CD8-positive, alpha-beta memory T cell (primary cell): Measurements from ENCODE around the gene SMARCC1. TPM values are rescaled to one million over a fixed set of nuclear protein-coding genes. Genes with fewer than 3 reads are reported as not detected.
A peak's percentile ranks its signal among the peaks of the same experiment; 100 is the strongest.

Experiments
- CTCF ChIA-PET: fragments of 350-600 bp; sonication (Branson Sonifier 250); formaldehyde crosslinking; loops from one replicate; lab custom pipeline; 2021; ENCODE audit warnings: antibody characterized with exemption; lab: Charles Lee
- POLR2A ChIA-PET: fragments of 350-600 bp; sonication (Branson Sonifier 250); formaldehyde crosslinking; loops from one replicate; lab custom pipeline; 2021; ENCODE audit warnings: antibody characterized with exemption; lab: Charles Lee
- DNase-seq, 5 donors: peaks; one replicate each; pipeline versions ENCODE4 v3.0.0 to v3.0.0-alpha.2; 2020 to 2022; ENCODE audit warnings: mixed read lengths in 1 of 5
- H3K27ac ChIP-seq: one replicate; pipeline ENCODE4 v1.7.0; 2013; ENCODE audit warnings: low read depth, mild to moderate bottlenecking, low read length, moderate library complexity
- H3K27me3 ChIP-seq: 2 replicates; pipeline ENCODE4 v1.7.0; 2013; ENCODE audit warnings: low read length, mild to moderate bottlenecking; ENCODE audit not compliant: insufficient read depth, poor library complexity, severe bottlenecking
- H3K36me3 ChIP-seq: 2 replicates; pipeline ENCODE4 v1.7.0; 2013; ENCODE audit warnings: mild to moderate bottlenecking, low read length, moderate library complexity; ENCODE audit not compliant: insufficient read depth
- H3K4me1 ChIP-seq: 2 replicates; pipeline ENCODE4 v1.7.0; 2013; ENCODE audit warnings: mild to moderate bottlenecking, low read length, moderate library complexity; ENCODE audit not compliant: insufficient read depth
- H3K4me3 ChIP-seq: 2 replicates; pipeline ENCODE4 v1.7.0; 2013; ENCODE audit warnings: mild to moderate bottlenecking, low read length
- H3K9me3 ChIP-seq: 2 replicates; pipeline ENCODE4 v1.7.0; 2013; ENCODE audit warnings: mild to moderate bottlenecking, low read length
- H3K27ac Mint-ChIP-seq, 8 donors: one replicate each; pipeline ENCODE4 v1.8.0; 2020 to 2021; ENCODE audit warnings: mixed read lengths in 8 of 8, mild to moderate bottlenecking in 6 of 8, inconsistent platforms in 3 of 8, moderate library complexity in 3 of 8
- H3K27me3 Mint-ChIP-seq, 2 donors: one replicate each; pipeline ENCODE4 v1.8.0; 2020 to 2021; ENCODE audit warnings: mixed read lengths in 2 of 2, mild to moderate bottlenecking in 1 of 2, moderate library complexity in 1 of 2
- H3K36me3 Mint-ChIP-seq, 3 donors: one replicate each; pipeline ENCODE4 v1.8.0; 2020 to 2021; ENCODE audit warnings: mixed read lengths in 3 of 3, inconsistent platforms in 1 of 3, mild to moderate bottlenecking in 1 of 3
- H3K4me1 Mint-ChIP-seq, 3 donors: one replicate each; pipeline ENCODE4 v1.8.0; 2020 to 2021; ENCODE audit warnings: mixed read lengths in 3 of 3, inconsistent platforms in 1 of 3, mild to moderate bottlenecking in 1 of 3
- H3K4me3 Mint-ChIP-seq, 7 donors: one replicate each; pipeline ENCODE4 v1.8.0; 2020 to 2021; ENCODE audit warnings: mixed read lengths in 7 of 7, mild to moderate bottlenecking in 6 of 7, moderate library complexity in 4 of 7, inconsistent platforms in 2 of 7
- H3K9me3 Mint-ChIP-seq, 5 donors: one replicate each; pipeline ENCODE4 v1.8.0; 2020 to 2022; ENCODE audit warnings: mixed read lengths in 5 of 5, mild to moderate bottlenecking in 3 of 5, moderate library complexity in 2 of 5, inconsistent platforms in 1 of 5
- polyA plus RNA-seq: library from polyadenylated mRNA; unstranded; fragments of 300-500 nt; fragmentation: Illumina TruSeq; gene quantifications from one replicate; pipeline ENCODE4 v1.2.3, GENCODE V29; 2021
- total RNA-seq, 2 experiments: library from RNA; stranded (reverse); gene quantifications; one replicate each; pipeline ENCODE4 v1.2.3, GENCODE V29; 2021

SMARCC1 gene
- total and polyA plus RNA-seq, 3 experiments from 2014 or later: 54.6 to 107 (median 100) TPM

DNA sequence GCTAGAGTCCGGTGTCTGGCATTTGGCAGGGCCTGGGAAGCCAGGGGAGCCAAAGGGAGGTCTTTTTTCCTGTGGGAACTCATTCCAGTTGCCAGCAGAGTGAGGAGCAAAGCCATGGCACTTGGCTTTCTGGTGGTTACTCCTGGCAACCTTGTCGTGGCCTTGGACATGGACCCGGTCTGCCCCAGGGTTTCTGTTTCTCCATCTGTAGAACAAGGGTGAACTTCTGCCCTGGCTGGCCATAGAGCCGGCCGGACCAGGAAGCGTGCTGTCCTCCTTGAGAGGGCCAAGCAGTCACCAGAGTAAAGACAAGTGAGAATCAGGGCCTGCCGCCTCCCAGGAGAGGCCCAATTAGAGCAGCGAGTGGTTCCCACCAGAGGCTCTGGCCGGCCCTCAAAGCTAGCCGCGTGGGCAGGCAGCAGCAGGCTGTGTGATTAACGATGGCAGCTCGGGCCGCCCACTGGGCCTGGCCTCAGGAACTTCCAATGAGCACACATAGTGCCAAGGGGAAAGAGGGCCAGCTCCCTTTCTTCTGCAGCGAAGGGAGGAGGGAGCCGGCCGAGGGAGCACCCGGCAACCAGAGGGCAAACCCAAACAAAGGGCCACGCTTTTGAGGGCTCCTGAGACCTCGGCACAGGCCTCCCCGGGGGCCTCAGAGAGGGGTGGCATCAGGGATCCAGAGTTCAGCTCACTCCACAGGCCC, 239.1 kb downstream of the SMARCC1 start:
- no peaks in the 10 kb centered on the region for H3K4me1 Mint-ChIP-seq
- Histone ChIP-seq H3K27ac (no peak overlapping the region), H3K4me1 (no peaks in the 10 kb centered on the region), H3K36me3 (no peaks in the 10 kb centered on the region), H3K4me3 (no peak overlapping the region), H3K9me3 (no peaks in the 10 kb centered on the region), H3K27me3 (no peaks in the 10 kb centered on the region)
- POLR2A ChIA-PET: no interaction called here
- DNase-seq: no peak
- H3K9me3 Mint-ChIP-seq: no peaks in the 10 kb centered on the region
- H3K27ac Mint-ChIP-seq: no peak overlapping the region
- H3K27me3 Mint-ChIP-seq: peaks cover 0 to 9% of the 10 kb centered on the region in 2 donors
- H3K36me3 Mint-ChIP-seq: peaks cover 0 to 1% (median 0%) of the 10 kb centered on the region in 3 donors
- CTCF ChIA-PET: no interaction called here
- no peak overlapping the region for H3K4me3 Mint-ChIP-seq

DNA sequence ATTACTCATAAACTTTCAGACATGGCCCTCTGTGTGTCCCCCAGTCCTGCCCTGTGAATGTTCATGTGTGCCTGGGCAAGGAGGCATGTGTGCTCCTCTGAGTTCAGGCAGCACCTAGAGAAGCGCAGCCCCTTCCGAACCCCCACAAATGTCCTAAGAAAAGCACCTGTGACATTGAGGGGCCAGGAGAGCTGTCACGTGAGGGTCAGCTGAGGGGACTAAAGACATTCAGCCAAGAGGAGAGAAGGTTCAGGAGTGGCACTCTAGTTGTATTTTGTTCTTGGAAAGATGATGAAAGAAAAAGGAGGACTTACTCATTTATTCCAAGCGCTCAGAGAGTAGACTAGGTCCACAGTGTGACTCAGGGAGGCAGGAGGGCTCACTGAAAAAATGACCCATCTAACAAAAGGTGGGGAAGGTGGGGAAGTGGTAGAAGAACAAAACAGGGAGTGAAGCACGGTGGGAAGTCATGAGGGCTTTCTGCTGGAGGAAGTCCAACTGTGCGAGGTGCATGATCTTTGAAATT, 240.0 kb downstream of the SMARCC1 start:
- no peak overlapping the region for H3K4me3 Mint-ChIP-seq
- Histone ChIP-seq H3K4me3 (no peak overlapping the region), H3K36me3 (no peaks in the 10 kb centered on the region), H3K4me1 (no peaks in the 10 kb centered on the region), H3K27me3 (no peaks in the 10 kb centered on the region), H3K27ac (no peak overlapping the region), H3K9me3 (no peaks in the 10 kb centered on the region)
- H3K36me3 Mint-ChIP-seq: peaks cover 0 to 1% (median 0%) of the 10 kb centered on the region in 3 donors
- peaks cover 0 to 3% (median 0%) of the 10 kb centered on the region in 5 donors for H3K9me3 Mint-ChIP-seq
- POLR2A ChIA-PET: no interaction called here
- peaks cover 6 to 12% of the 10 kb centered on the region in 2 donors for H3K27me3 Mint-ChIP-seq
- peak overlapping the region in 1 of 8 donors; percentile 48 for H3K27ac Mint-ChIP-seq
- H3K4me1 Mint-ChIP-seq: no peaks in the 10 kb centered on the region
- no peak for DNase-seq
- CTCF ChIA-PET: no interaction called here

DNA sequence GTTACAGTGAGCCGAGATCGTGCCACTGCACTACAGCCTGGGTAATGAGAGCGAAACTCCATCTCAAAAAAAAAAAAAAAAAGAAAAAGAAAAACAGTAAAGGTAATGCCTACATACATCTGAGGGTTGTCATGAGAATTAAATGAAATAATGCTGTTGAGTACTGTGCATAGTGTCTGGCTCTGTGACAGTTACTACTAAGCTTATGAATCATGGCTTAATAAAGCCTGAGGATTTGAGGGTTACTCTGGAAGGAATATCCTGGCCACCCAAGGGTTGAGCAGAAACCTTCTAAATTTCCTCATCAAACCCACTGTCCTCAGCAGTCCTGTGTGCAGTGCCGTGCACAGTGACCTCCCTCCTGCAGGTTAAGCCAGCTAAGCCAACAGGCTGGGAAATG, 241.4 kb downstream of the SMARCC1 start:
- no peaks in the 10 kb centered on the region for H3K4me1 Mint-ChIP-seq
- ChIA-PET CTCF (no interaction called here), POLR2A (no interaction called here)
- H3K27me3 Mint-ChIP-seq: peaks cover 6 to 12% of the 10 kb centered on the region in 2 donors
- DNase-seq: no peak
- H3K36me3 Mint-ChIP-seq: peaks cover 0 to 1% (median 0%) of the 10 kb centered on the region in 3 donors
- Histone ChIP-seq H3K27ac (no peak overlapping the region), H3K36me3 (no peaks in the 10 kb centered on the region), H3K4me3 (no peak overlapping the region), H3K27me3 (no peaks in the 10 kb centered on the region), H3K4me1 (no peaks in the 10 kb centered on the region), H3K9me3 (no peaks in the 10 kb centered on the region)
- no peak overlapping the region for H3K4me3 Mint-ChIP-seq
- peaks cover 0 to 3% (median 0%) of the 10 kb centered on the region in 5 donors for H3K9me3 Mint-ChIP-seq
- no peak overlapping the region for H3K27ac Mint-ChIP-seq

DNA sequence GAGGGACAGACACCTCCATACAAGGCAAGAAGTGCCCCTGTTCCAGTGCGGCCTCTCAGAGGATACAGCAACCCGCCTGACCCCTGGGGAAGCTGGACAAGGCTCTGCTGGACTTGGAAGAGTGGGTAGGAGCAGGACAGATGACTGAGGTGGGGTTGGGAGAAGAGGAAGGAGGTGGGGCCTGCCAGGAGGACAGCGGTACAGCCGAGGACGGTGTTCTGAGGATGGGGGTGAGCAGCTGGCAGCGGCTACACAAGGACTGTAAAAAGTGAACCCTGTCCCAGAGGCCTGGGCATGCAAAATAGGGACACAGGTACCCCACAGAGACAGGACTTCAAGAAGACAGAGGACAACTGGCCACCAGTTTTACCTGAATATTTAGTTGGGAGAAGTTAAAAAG, 244.7 kb downstream of the SMARCC1 start:
- no peak for DNase-seq
- peaks cover 10 to 20% of the 10 kb centered on the region in 2 donors for H3K27me3 Mint-ChIP-seq
- Histone ChIP-seq H3K27ac (no peak overlapping the region), H3K27me3 (no peaks in the 10 kb centered on the region), H3K36me3 (no peaks in the 10 kb centered on the region), H3K4me1 (no peaks in the 10 kb centered on the region), H3K4me3 (no peak overlapping the region), H3K9me3 (no peaks in the 10 kb centered on the region)
- peaks cover 0 to 1% (median 0%) of the 10 kb centered on the region in 3 donors for H3K36me3 Mint-ChIP-seq
- H3K4me1 Mint-ChIP-seq: no peaks in the 10 kb centered on the region
- CTCF ChIA-PET: no interaction called here
- H3K4me3 Mint-ChIP-seq: no peak overlapping the region
- H3K27ac Mint-ChIP-seq: no peak overlapping the region
- POLR2A ChIA-PET: interaction anchor here (0.6 kb wide), 1 partner anchor 88 kb away, joined by 3 read pairs; no protein-coding TSS in a partner anchor
- H3K9me3 Mint-ChIP-seq: peaks cover 0 to 3% (median 0%) of the 10 kb centered on the region in 5 donors

DNA sequence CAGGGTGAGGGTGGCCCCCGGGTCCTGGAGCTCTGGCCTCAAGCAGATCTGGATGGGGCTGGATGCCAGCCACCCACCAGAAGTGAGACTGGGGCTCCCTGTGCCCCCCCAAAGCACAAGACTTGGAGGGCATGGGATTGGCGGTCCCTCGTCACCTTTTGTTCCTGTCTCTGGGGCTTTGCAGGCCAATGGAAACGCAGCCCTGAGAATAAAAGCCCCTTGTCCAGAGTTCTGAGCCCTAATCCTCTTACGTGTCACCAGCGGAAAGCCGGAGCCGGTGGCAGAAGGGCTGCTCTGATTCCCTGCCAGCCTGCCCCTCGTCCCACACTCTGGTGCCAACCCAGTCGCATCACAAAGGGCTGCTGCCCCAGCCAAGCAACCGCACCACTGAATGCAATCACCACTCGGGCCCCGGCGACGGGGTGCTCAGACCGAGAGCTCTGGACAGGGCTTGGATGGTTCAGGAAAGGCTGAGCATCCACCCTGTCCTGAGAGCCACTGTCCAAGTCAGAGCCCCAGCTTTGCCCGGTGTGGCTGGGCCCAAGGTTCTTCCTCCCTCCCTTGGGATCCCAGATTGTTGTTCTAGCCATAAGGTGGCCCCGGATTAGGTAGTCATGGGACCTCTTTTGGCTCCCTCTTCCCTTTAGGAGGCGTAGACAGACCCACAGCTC, 245.3 kb downstream of the SMARCC1 start:
- peaks cover 0 to 3% (median 0%) of the 10 kb centered on the region in 5 donors for H3K9me3 Mint-ChIP-seq
- peaks cover 0 to 1% (median 0%) of the 10 kb centered on the region in 3 donors for H3K36me3 Mint-ChIP-seq
- no peaks in the 10 kb centered on the region for H3K36me3 ChIP-seq
- H3K27me3 ChIP-seq: no peaks in the 10 kb centered on the region
- peaks cover 10 to 20% of the 10 kb centered on the region in 2 donors for H3K27me3 Mint-ChIP-seq
- ChIA-PET CTCF (no interaction called here), POLR2A (no interaction called here)
- H3K27ac ChIP-seq: no peak overlapping the region
- H3K9me3 ChIP-seq: no peaks in the 10 kb centered on the region
- no peak overlapping the region for H3K4me3 Mint-ChIP-seq
- DNase-seq: no peak
- no peaks in the 10 kb centered on the region for H3K4me1 ChIP-seq
- no peak overlapping the region for H3K4me3 ChIP-seq
- no peak overlapping the region for H3K27ac Mint-ChIP-seq
- no peaks in the 10 kb centered on the region for H3K4me1 Mint-ChIP-seq

Other genes starting within 250 kb of the SMARCC1 start
- gene CSPG5, start 203.0 kb downstream of the SMARCC1 start, total RNA-seq: under 1 TPM; 0.50 to 0.53 TPM
- gene CSPG5, start 203.0 kb downstream of the SMARCC1 start, polyA plus RNA-seq: not detected
- 100 to 1,000 TPM; 117 TPM for gene DHX30, start 21.2 kb upstream of the SMARCC1 start, total RNA-seq
- 48.3 TPM for gene DHX30, start 21.2 kb upstream of the SMARCC1 start, polyA plus RNA-seq
- gene MAP4, start 234.5 kb upstream of the SMARCC1 start, total RNA-seq: 100 to 1,000 TPM; 114 to 117 TPM
- gene MAP4, start 234.5 kb upstream of the SMARCC1 start, polyA plus RNA-seq: 55.7 TPM